ENCODE data around the gene MINDY2. TPM values are rescaled to one million over a fixed set of nuclear protein-coding genes. Genes with fewer than 3 reads are reported as not detected.
A peak's percentile ranks its signal among the peaks of the same experiment; 100 is the strongest.

The MINDY2 gene
- total RNA-seq, 2 donors from 2014 or later, result 20.1 to 30.0 TPM

- DNase-seq (ENCODE audit: low spot score), result no peak
- H3K27me3 ChIP-seq, result no peaks in the 10 kb centered on the region
- no peaks in the 10 kb centered on the region for H3K36me3 ChIP-seq
- peaks cover 0 to 17% of the 10 kb centered on the region in 2 donors for H3K4me1 ChIP-seq
- peak overlapping the region; percentile 70 to 78 for H3K27ac ChIP-seq
- H3K4me3 ChIP-seq, result peak overlapping the region; percentile 36 to 55
- TF ChIP-seq, protein P1, sequence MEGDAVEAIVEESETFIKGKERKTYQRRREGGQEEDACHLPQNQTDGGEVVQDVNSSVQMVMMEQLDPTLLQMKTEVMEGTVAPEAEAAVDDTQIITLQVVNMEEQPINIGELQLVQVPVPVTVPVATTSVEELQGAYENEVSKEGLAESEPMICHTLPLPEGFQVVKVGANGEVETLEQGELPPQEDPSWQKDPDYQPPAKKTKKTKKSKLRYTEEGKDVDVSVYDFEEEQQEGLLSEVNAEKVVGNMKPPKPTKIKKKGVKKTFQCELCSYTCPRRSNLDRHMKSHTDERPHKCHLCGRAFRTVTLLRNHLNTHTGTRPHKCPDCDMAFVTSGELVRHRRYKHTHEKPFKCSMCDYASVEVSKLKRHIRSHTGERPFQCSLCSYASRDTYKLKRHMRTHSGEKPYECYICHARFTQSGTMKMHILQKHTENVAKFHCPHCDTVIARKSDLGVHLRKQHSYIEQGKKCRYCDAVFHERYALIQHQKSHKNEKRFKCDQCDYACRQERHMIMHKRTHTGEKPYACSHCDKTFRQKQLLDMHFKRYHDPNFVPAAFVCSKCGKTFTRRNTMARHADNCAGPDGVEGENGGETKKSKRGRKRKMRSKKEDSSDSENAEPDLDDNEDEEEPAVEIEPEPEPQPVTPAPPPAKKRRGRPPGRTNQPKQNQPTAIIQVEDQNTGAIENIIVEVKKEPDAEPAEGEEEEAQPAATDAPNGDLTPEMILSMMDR (IDR thresholded peaks at IDR 0.05), result no peak
- H3K9me3 ChIP-seq, result no peaks in the 10 kb centered on the region
Observed at GRCh38 chr15:58864602-58865424, 93.7 kb downstream of the MINDY2 start.

- no peak for DNase-seq (ENCODE audit: low spot score)
- TF ChIP-seq, protein P1 (IDR thresholded peaks at IDR 0.05), result no peak
Observed at GRCh38 chr15:58865425-58865880, 94.4 kb downstream of the MINDY2 start.

DNA sequence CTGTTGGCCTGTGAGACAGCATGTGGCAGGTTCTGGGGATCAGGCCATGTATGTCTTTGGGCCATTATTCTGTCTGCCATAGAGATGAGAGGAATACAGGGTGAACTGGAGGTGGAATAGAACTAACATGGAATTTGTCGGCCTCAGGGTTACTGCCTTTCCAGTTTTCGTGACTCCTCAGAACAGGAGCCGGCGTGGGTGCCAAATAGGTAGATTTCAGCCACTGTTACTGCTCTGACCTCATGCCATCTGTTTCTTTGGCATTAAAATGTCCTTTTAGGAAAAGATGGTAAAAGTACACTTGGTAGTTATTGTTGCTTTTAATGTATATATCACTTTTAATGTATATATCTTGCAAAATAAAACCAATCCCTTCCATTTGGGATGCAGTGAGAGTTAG is 96.8 kb downstream of the MINDY2 start:
- H3K27ac ChIP-seq, result no peak overlapping the region
- H3K4me3 ChIP-seq, result no peak overlapping the region
- H3K27me3 ChIP-seq, result no peaks in the 10 kb centered on the region
- TF ChIP-seq, protein P1 (IDR thresholded peaks at IDR 0.05), result no peak
- no peak for DNase-seq (ENCODE audit: low spot score)
- H3K4me1 ChIP-seq, result peaks cover 0 to 17% of the 10 kb centered on the region in 2 donors
- H3K9me3 ChIP-seq, result no peaks in the 10 kb centered on the region
- H3K36me3 ChIP-seq, result no peaks in the 10 kb centered on the region

More at GRCh38 chr15:58865425-58865880, 94.4 kb downstream of the MINDY2 start:
- Histone ChIP-seq H3K27me3 (no peaks in the 10 kb centered on the region), H3K27ac (peak overlapping the region; percentile 70 to 78), H3K4me3 (peak overlapping the region; percentile 36 to 55), H3K4me1 (peaks cover 0 to 17% of the 10 kb centered on the region in 2 donors), H3K36me3 (no peaks in the 10 kb centered on the region), H3K9me3 (no peaks in the 10 kb centered on the region)

DNA sequence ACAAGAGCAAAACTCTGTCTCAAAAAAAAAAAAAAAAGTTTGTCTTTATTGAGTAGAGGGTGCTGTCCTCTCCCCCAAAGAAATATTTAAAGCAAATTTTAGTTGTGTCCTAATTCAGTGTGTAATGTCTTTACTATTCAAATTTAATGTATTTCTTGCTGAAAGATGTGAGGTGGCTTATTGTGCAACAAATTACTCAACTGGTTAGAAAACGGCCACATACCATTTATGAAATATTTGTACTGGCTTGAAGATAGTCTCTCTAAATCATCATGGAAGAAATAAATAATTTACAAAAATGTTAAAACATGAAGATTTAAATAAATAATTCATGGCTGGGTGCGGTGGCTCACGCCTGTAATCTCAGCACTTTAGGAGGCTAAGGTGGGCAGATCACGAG is 99.3 kb downstream of the MINDY2 start:
- H3K4me1 ChIP-seq, result peaks cover 0 to 2% of the 10 kb centered on the region in 2 donors
- no peak overlapping the region for H3K4me3 ChIP-seq
- no peaks in the 10 kb centered on the region for H3K27me3 ChIP-seq
- TF ChIP-seq, protein P1 (IDR thresholded peaks at IDR 0.05), result no peak
- H3K36me3 ChIP-seq, result no peaks in the 10 kb centered on the region
- H3K27ac ChIP-seq, result no peak overlapping the region
- no peak for DNase-seq (ENCODE audit: low spot score)
- H3K9me3 ChIP-seq, result no peaks in the 10 kb centered on the region

GRCh38 chr15:58873267-58873666 is 102.2 kb downstream of the MINDY2 start:
- Histone ChIP-seq H3K36me3 (peaks cover 7% of the 10 kb centered on the region), H3K27me3 (no peaks in the 10 kb centered on the region), H3K27ac (no peak overlapping the region), H3K4me1 (no peaks in the 10 kb centered on the region), H3K9me3 (no peaks in the 10 kb centered on the region), H3K4me3 (no peak overlapping the region)
- no peak for DNase-seq (ENCODE audit: low spot score)
- TF ChIP-seq, protein P1 (IDR thresholded peaks at IDR 0.05), result no peak

Data from right atrium auricular region (tissue), 2 donors.